IPS DF 6.9 (cell line): ENCODE results near the gene GDNF.
"Not testable (repeated sequence)": the region's sequence is repeated elsewhere in the genome, so short reads cannot be mapped to it uniquely, and the experiment has no call there.

Experiments
- DNase-seq: peaks from one replicate; pipeline ENCODE4 v3.0.0-alpha.2; 2013; ENCODE audit warnings: low read depth, low spot score
- H3K27ac ChIP-seq: one replicate; pipeline ENCODE4 v1.5.1; 2013; ENCODE audit warnings: low read length, control low read depth
- H3K27me3 ChIP-seq: 2 replicates; pipeline ENCODE4 v1.6.1; 2013; ENCODE audit warnings: mild to moderate bottlenecking, low read length; ENCODE audit not compliant: control insufficient read depth, insufficient read depth
- H3K36me3 ChIP-seq: 2 replicates; pipeline ENCODE4 v1.6.1; 2013; ENCODE audit warnings: low read length; ENCODE audit not compliant: control insufficient read depth, insufficient read depth
- H3K4me1 ChIP-seq: 2 replicates; pipeline ENCODE4 v1.6.1; 2013; ENCODE audit warnings: low read length; ENCODE audit not compliant: control insufficient read depth, insufficient read depth
- H3K4me3 ChIP-seq: 2 replicates; pipeline ENCODE4 v1.5.1; 2013; ENCODE audit warnings: mild to moderate bottlenecking, low read length
- H3K9me3 ChIP-seq: 2 replicates; pipeline ENCODE4 v1.6.1; 2013; ENCODE audit warnings: low read length, inconsistent platforms; ENCODE audit not compliant: control insufficient read depth, insufficient read depth
- WGBS: extraction: QIAGEN DNeasy Blood & Tissue Kit; methylation state at CpG from one replicate; pipeline ENCODE4 v1.1.7; 2013; ENCODE audit warnings: mixed read lengths, missing lambda C conversion rate; ENCODE audit not compliant: insufficient read length, insufficient coverage; 5-methylcytosine and 5-hydroxymethylcytosine counted together

Gene GDNF

DNA sequence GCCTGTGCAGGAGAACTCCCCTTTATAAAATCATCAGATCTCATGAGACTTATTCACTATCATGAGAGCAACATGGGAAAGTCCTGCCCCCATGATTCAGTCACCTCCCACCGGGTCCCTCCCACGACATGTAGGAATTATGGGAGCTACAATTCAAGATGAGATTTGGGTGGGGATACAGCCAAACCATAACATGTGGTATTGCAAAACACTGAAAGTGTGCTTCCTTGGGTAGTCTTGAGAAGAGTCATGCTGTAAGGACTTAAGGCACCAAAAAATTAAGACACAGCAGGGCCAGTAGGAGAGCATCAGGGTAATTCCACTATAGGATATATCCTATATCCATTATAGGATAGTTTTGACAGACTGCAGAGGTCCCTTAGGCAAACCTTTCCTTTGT, 29.4 kb upstream of the GDNF start:
- H3K27me3 ChIP-seq, result no peaks in the 10 kb centered on the region
- H3K27ac ChIP-seq, result no peak overlapping the region
- H3K4me3 ChIP-seq, result no peak overlapping the region
- WGBS, result no CpG with 5 or more reads among the region's 2 CpGs
- no peak for DNase-seq
- H3K36me3 ChIP-seq, result no peaks in the 10 kb centered on the region
- H3K4me1 ChIP-seq, result no peaks in the 10 kb centered on the region
- no peaks in the 10 kb centered on the region for H3K9me3 ChIP-seq

DNA sequence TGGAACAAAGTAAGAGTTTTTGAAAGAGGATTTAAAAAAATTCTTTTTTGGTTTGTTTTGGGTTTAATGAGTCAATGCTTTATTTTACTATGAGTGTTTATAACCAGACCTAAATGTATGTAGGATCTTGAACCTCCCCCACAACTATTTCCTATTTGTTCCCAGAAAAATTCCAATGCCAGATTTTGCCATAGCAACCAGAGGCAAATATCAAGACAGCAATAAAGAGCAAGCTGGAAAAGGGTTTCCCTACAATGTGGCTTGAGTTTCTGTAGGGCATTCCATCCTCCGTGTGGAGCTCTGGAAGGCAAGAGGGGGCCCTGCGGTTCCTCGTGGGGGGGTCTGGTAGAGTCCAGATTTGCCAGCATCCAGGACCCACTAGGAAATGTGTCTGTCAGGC, 27.8 kb upstream of the GDNF start:
- Histone ChIP-seq H3K36me3 (no peaks in the 10 kb centered on the region), H3K9me3 (no peaks in the 10 kb centered on the region), H3K4me1 (no peaks in the 10 kb centered on the region), H3K27me3 (no peaks in the 10 kb centered on the region), H3K4me3 (no peak overlapping the region), H3K27ac (no peak overlapping the region)
- DNase-seq, result no peak
- WGBS, result no CpG with 5 or more reads among the region's 3 CpGs

DNA sequence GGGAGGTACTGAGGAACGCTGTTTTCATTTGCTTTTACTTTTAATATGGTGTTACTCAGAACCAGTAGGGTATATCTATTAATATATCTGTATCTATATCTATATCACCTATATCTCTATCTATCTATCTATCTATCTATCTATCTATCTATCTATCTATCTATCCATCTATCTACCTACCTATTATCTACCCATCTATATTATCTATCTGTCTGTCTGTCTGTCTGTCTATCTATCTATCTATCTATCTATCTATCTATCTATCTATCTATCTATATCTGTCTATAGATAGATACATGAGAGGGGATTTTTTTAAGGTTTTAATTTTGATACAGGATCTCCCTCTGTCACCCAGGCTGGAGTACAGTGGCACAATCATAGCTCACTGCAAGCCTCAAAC, 23.1 kb upstream of the GDNF start:
- H3K4me3 ChIP-seq, H3K4me1 ChIP-seq: not testable (repeated sequence)
- WGBS, result no CpG with 5 or more reads among the region's 1 CpG

DNA sequence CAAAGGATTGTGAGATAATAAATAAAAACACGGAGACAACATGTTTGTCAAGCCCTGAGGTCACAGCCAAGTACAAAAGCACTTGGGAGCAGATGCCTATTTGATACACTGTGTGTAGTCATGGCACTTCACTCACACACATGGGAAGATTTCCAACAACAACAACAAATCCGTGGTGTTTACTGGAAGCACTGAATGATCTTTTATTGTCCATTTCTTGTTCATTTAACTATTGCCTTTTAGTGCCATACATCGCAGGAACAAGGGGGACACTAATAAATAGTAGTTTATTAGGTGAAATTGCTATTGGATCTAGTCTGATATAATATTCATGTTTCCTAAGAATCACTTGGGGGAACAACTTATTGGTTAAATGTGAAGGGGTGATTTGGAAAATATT, 20.4 kb upstream of the GDNF start:
- no CpG with 5 or more reads among the region's 3 CpGs for WGBS
- DNase-seq, result no peak
- H3K27ac ChIP-seq, result no peak overlapping the region

More for the DNA sequence above, 23.1 kb upstream of the GDNF start:
- H3K36me3 ChIP-seq, H3K27ac ChIP-seq, H3K27me3 ChIP-seq, DNase-seq, H3K9me3 ChIP-seq: not testable (repeated sequence)

DNA sequence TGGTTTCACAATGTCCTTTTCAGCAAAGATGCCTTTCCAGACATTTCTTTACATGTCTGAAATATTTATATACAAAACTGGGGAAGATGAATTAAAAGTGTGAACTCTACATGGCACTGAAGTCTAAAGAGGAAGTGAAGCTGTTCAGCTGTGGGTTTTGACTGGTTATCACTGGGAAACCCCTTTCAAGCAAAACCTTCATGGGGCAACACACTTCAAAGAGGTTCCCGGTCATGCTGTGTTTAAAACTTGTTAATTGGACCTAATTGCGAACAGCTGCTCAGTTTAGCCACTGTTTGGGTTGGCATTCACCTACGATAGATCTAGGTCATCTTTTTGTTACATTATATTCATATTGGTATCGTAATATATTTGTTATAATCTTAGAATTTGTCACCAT, 20.0 kb upstream of the GDNF start:
- no peak for DNase-seq
- Histone ChIP-seq H3K4me1 (no peaks in the 10 kb centered on the region), H3K27me3 (no peaks in the 10 kb centered on the region), H3K9me3 (no peaks in the 10 kb centered on the region), H3K4me3 (no peak overlapping the region), H3K36me3 (no peaks in the 10 kb centered on the region), H3K27ac (no peak overlapping the region)
- no CpG with 5 or more reads among the region's 4 CpGs for WGBS

More for the DNA sequence above, 20.4 kb upstream of the GDNF start:
- Histone ChIP-seq H3K4me1 (no peaks in the 10 kb centered on the region), H3K4me3 (no peak overlapping the region), H3K36me3 (no peaks in the 10 kb centered on the region), H3K9me3 (no peaks in the 10 kb centered on the region), H3K27me3 (no peaks in the 10 kb centered on the region)

DNA sequence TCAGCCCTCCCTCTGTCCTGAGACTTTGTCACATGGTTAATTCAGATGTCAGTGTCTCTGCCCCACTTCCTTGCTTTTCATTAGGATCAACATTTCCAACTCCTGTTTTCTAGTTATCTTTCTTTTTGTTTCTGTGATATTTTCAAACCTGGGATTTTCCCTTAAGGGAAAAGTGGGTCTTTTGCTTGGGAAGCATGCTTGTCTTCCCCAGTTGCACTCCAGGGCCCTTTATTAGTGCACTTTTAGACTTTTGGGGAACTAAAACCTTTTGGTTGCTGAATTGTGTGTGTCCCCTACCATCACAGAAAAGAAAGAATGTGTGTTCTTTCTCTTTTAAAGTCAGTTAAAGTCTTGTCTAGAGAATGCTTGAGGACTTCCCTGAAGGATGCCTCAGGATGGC, 18.4 kb upstream of the GDNF start:
- DNase-seq, result no peak
- Histone ChIP-seq H3K36me3 (no peaks in the 10 kb centered on the region), H3K27ac (no peak overlapping the region), H3K9me3 (no peaks in the 10 kb centered on the region), H3K4me3 (no peak overlapping the region), H3K27me3 (no peaks in the 10 kb centered on the region), H3K4me1 (no peaks in the 10 kb centered on the region)

DNA sequence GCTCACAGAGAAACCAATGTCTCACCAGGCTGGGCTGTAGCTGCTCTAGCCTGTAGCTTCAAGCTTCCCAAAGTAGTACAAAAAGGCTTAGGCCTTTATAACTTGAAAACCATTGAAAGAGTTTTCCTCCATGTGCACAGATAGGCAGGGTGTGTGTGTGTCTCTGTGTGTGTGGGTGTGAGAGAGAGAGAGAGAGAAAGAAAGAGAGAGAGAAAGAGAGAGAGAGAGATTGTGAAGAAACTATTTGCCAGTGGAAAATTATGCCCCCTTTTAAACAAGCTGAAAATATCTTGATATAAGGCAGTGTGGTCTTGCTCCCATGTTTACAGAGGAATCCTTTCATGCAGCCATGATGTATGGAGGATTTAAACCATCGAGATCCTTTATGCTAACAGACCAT, 17.9 kb upstream of the GDNF start:
- Histone ChIP-seq H3K36me3 (no peaks in the 10 kb centered on the region), H3K4me3 (no peak overlapping the region), H3K27me3 (no peaks in the 10 kb centered on the region), H3K4me1 (no peaks in the 10 kb centered on the region), H3K9me3 (no peaks in the 10 kb centered on the region), H3K27ac (no peak overlapping the region)
- no CpG with 5 or more reads among the region's 1 CpG for WGBS
- DNase-seq, result no peak

DNA sequence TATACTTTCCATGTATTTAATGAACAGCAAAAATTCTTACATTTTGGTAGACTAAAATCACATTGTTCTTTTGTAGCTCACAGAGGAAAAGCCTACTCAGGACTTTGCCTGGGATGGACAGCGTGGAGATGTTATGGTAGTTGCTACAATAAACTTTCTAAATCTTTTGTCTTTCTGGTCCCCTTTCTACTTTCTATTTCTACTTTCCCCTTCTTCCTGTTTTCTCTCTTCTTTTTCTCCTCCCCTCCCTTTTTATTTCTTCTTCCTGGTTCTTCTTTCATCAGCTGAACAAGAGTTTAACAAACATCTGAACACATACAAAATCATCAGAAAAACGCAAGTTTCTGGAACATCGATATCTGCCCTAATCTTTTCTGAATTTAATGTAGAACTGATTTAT, 15.6 kb upstream of the GDNF start:
- Histone ChIP-seq H3K27me3 (no peaks in the 10 kb centered on the region), H3K4me1 (no peaks in the 10 kb centered on the region), H3K36me3 (no peaks in the 10 kb centered on the region), H3K27ac (no peak overlapping the region), H3K9me3 (no peaks in the 10 kb centered on the region), H3K4me3 (no peak overlapping the region)
- WGBS, result no CpG with 5 or more reads among the region's 3 CpGs
- no peak for DNase-seq

DNA sequence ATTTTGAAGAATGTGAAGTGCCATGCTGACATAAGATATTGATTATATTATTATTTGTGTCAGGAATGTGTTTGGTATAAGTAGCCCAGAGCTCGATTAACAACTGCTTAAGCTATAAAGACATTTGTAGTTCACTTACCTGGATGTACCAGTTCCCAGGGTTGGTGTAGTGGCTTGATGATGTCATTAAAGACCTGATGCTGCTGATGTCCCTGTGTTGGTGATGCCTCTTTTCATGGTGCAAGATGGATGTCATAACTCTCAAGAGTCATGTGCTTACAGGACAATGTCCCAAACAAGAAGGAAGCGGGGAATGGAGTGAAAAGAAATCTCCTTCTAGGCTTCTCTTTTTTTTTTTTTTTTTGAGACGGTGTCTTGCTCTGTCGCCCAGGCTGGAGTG, 11.5 kb upstream of the GDNF start:
- no CpG with 5 or more reads among the region's 4 CpGs for WGBS
- Histone ChIP-seq H3K9me3 (no peaks in the 10 kb centered on the region), H3K27me3 (no peaks in the 10 kb centered on the region), H3K27ac (no peak overlapping the region), H3K36me3 (no peaks in the 10 kb centered on the region), H3K4me3 (no peak overlapping the region), H3K4me1 (peaks cover 3% of the 10 kb centered on the region; the same call in 1 of the 2 replicates)
- no peak for DNase-seq

DNA sequence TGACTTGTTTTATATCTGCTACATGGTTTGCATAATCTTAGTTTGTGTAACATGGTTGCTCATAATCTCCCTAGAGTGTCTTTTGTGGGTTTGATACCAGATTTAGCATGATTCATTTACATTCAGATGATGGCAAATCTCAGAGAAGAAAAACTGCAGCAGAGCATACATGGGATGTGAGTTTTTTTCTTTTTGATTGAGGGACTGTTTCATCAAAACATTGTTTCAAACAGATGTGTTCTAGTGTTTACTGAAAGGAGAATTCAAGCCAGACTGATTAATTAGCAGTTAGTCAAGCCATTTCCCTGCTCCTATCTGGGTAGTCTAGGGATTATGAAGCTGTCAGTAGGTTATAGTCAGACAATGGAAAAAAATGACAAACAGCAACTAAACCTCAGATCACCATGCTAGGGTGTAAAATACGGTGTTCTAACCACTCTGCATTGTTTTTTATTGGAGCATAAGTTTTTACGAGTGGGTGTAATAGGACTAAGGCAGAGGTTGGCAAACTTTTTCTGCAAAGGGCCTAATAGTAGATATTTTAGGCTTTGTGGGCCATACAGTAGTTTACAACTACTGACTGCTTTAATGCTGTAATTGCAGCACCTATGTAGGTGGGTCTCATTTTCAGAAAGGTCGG, 10.5 kb upstream of the GDNF start:
- no CpG with 5 or more reads among the region's 3 CpGs for WGBS
- no peaks in the 10 kb centered on the region for H3K36me3 ChIP-seq
- DNase-seq, result no peak
- H3K4me1 ChIP-seq, result peaks cover 3% of the 10 kb centered on the region; the same call in 1 of the 2 replicates
- no peaks in the 10 kb centered on the region for H3K27me3 ChIP-seq
- no peak overlapping the region for H3K27ac ChIP-seq
- H3K4me3 ChIP-seq, result no peak overlapping the region
- H3K9me3 ChIP-seq, result no peaks in the 10 kb centered on the region

DNA sequence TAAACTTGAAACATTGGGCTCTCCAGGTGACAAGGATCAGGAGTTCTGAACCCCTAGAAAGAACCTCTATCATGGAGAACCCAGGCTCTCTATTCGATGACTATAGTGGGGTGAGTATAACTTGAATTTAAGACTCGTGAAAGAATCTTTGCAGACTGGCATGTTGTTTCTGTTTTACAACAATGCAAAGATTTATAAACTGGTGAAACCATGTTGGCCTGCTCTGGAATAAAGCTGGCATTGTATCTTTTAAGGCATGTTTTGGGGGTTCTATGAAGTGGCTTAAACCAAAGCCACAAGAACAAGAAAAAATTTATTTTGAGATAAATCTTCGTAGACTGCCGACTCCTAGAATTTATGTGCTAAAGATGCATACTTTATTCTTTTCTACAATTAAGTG, 9.8 kb upstream of the GDNF start:
- no peak for DNase-seq
- no CpG with 5 or more reads among the region's 4 CpGs for WGBS
- no peaks in the 10 kb centered on the region for H3K9me3 ChIP-seq
- H3K27me3 ChIP-seq, result no peaks in the 10 kb centered on the region
- H3K27ac ChIP-seq, result no peak overlapping the region
- peaks cover 3% of the 10 kb centered on the region; the same call in 1 of the 2 replicates for H3K4me1 ChIP-seq
- no peaks in the 10 kb centered on the region for H3K36me3 ChIP-seq
- H3K4me3 ChIP-seq, result no peak overlapping the region
